AG09319 (cell line): ENCODE data around the gene PRR5.
"Not testable (repeated sequence)": the region's sequence is repeated elsewhere in the genome, so short reads cannot be mapped to it uniquely, and the experiment has no call there.

Source experiments
- DNase-seq: peaks from one replicate; pipeline ENCODE4 v3.0.0-alpha.2; 2010; ENCODE audit warnings: low read depth; ENCODE audit errors: extremely low read depth
- CTCF ChIP-seq: IDR thresholded peaks from 2 replicates; pipeline ENCODE4 v1.5.1; 2011; ENCODE audit warnings: low read depth, mild to moderate bottlenecking, inconsistent platforms, low read length, moderate library complexity

PRR5 gene

GRCh38 chr22:44745853-44746789 is 44.1 kb downstream of the PRR5 start:
- no peak for TF ChIP-seq CTCF

GRCh38 chr22:44747784-44748127 is 45.8 kb downstream of the PRR5 start:
- DNase-seq = not testable (repeated sequence)

More at GRCh38 chr22:44745853-44746789, 44.1 kb downstream of the PRR5 start:
- no peak for DNase-seq

GRCh38 chr22:44748524-44748923 is 46.5 kb downstream of the PRR5 start:
- no peak for TF ChIP-seq CTCF
- DNase-seq = no peak

- DNase-seq = no peak
- no peak for TF ChIP-seq CTCF
Observed at GRCh38 chr22:44750481-44750880, 48.5 kb downstream of the PRR5 start.

GRCh38 chr22:44752285-44753188 is 50.5 kb downstream of the PRR5 start, which contains the start of gene ARHGAP8:
ARHGAP8 (plus strand) TSS chr22:44752575; CDS start chr22:44786528, 33,953 bp downstream.
- no peak for TF ChIP-seq CTCF
- no peak for DNase-seq

- TF ChIP-seq CTCF = no peak
- peak; percentile 18 for DNase-seq
Observed at GRCh38 chr22:44753189-44754042, 51.4 kb downstream of the PRR5 start.

GRCh38 chr22:44754998-44755397 is 53.0 kb downstream of the PRR5 start:
- DNase-seq = no peak
- no peak for TF ChIP-seq CTCF
